ENCODE results near the gene VILL.
"Not testable (repeated sequence)": the region's sequence is repeated elsewhere in the genome, so short reads cannot be mapped to it uniquely, and the experiment has no call there.

The VILL gene

DNA sequence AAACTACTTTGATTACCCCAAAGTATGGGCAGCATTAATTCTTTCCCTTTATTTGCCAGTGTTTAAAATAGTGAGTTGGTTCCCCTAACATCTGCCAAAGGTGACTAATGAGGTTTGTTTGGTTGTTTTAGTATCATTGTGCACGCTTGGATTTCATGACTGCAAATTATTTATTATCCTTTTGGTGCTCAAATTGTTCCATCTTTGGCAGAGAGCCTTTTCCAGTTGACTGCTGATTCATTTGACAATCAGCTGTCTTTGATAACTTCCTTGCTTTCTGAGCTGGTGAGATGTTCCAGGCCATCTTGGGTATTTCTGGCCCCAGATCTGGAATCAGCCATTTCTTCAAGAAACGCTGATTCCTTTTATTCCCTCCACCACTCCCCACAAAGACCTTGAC lies 57.3 kb downstream of the VILL start:
- H3K9me3 ChIP-seq (ENCODE audit: insufficient read depth, low read length) = no peaks in the 10 kb centered on the region
- H3K79me2 ChIP-seq (ENCODE audit: low read length) = no peaks in the 10 kb centered on the region
- no peaks in the 10 kb centered on the region for H3K4me1 ChIP-seq (ENCODE audit: low read length)
- H4K20me1 ChIP-seq (ENCODE audit: insufficient read depth, low read length) = no peaks in the 10 kb centered on the region
- no peak overlapping the region for H3K4me3 ChIP-seq (ENCODE audit: low read length)
- H3K4me2 ChIP-seq (ENCODE audit: low read length) = no peak overlapping the region
- TF ChIP-seq, protein P1, sequence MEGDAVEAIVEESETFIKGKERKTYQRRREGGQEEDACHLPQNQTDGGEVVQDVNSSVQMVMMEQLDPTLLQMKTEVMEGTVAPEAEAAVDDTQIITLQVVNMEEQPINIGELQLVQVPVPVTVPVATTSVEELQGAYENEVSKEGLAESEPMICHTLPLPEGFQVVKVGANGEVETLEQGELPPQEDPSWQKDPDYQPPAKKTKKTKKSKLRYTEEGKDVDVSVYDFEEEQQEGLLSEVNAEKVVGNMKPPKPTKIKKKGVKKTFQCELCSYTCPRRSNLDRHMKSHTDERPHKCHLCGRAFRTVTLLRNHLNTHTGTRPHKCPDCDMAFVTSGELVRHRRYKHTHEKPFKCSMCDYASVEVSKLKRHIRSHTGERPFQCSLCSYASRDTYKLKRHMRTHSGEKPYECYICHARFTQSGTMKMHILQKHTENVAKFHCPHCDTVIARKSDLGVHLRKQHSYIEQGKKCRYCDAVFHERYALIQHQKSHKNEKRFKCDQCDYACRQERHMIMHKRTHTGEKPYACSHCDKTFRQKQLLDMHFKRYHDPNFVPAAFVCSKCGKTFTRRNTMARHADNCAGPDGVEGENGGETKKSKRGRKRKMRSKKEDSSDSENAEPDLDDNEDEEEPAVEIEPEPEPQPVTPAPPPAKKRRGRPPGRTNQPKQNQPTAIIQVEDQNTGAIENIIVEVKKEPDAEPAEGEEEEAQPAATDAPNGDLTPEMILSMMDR (IDR thresholded peaks at IDR 0.05; ENCODE audit: low read depth, low read length) = no peak
- no peak for TF ChIP-seq EZH2phosphoT487 (IDR thresholded peaks at IDR 0.05; ENCODE audit: low read depth)
- H3K9ac ChIP-seq (ENCODE audit: low read length) = no peak overlapping the region
- H2AFZ ChIP-seq (ENCODE audit: low read depth, low read length) = no peak overlapping the region
- H3K36me3 ChIP-seq (replicated peaks; ENCODE audit: low read depth, low read length) = no peaks in the 10 kb centered on the region
- H3K27ac ChIP-seq (ENCODE audit: low read length) = no peak overlapping the region
- H3K27me3 ChIP-seq (ENCODE audit: low read depth, low read length) = peaks cover 6% of the 10 kb centered on the region; the same call in 1 of the 2 replicates

DNA sequence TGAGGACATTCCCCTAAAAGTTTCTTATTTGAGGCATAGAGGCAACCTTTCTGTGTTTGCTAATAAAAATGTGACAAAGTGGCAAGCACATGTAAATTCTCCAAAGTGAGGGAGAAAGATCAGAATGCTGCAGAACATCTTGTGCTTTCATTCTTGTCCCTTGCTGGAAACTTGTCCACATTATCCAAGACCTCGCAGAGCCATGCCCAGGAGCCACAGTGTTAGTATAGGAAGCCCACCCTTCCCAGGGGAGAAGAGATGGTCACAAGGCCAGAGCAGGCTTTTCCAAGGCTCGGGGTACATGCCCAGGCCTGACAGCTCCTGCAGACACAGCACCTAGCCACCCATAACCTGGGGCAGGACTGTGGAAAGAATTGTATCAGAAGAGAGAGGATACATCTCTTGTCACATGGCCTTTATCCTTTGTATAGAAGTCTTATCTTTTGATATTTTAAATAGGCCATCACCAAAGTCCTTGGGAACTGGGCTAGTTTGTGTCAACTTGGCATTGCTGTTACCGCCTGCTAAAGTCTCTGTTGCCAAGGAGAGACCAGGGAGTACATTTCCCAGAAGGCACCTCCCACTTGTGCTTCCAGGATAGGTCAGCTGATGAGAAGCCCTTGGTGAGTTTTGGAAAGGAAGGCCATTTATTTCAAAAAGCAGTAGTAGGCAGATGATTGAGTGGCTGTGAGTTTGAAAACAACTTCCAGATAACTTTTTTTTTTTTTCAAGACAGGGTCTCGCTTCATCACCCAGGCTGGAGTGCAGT lies 59.0 kb downstream of the VILL start:
- no peak overlapping the region for H3K9ac ChIP-seq (ENCODE audit: low read length)
- H3K79me2 ChIP-seq (ENCODE audit: low read length) = no peaks in the 10 kb centered on the region
- H3K27ac ChIP-seq (ENCODE audit: low read length) = no peak overlapping the region
- H3K4me3 ChIP-seq (ENCODE audit: low read length) = no peak overlapping the region
- H4K20me1 ChIP-seq (ENCODE audit: insufficient read depth, low read length) = no peaks in the 10 kb centered on the region
- no peak overlapping the region for H2AFZ ChIP-seq (ENCODE audit: low read depth, low read length)
- peaks cover 5% of the 10 kb centered on the region; the same call in 1 of the 2 replicates for H3K27me3 ChIP-seq (ENCODE audit: low read depth, low read length)
- H3K4me2 ChIP-seq (ENCODE audit: low read length) = no peak overlapping the region
- no peaks in the 10 kb centered on the region for H3K4me1 ChIP-seq (ENCODE audit: low read length)
- no peaks in the 10 kb centered on the region for H3K36me3 ChIP-seq (replicated peaks; ENCODE audit: low read depth, low read length)
- H3K9me3 ChIP-seq (ENCODE audit: insufficient read depth, low read length) = no peaks in the 10 kb centered on the region
- TF ChIP-seq EZH2phosphoT487 (IDR thresholded peaks at IDR 0.05; ENCODE audit: low read depth) = no peak
- TF ChIP-seq, protein P1 (IDR thresholded peaks at IDR 0.05; ENCODE audit: low read depth, low read length) = no peak

DNA sequence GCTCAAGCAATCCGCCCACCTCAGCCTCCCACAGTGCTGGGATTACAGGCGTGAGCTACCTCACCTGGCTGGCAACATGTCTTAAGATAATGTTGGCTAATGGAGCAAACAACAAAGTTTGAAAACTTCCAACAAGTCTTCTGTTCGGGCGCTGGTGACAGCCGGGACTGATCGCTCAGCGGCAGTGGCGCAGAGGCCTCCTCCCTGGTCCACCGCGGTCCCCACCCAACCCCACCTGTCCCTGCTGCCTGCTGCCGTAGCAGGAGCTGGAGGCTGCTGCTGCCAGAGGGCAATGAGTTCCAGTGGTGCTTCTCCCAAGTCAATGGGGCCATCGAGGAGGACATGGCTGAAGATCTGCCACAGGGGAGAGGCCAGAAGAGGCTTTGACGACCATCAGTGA lies 60.5 kb downstream of the VILL start:
- Histone ChIP-seq H2AFZ (ENCODE audit: low read depth, low read length) (no peak overlapping the region), H3K36me3 (replicated peaks; ENCODE audit: low read depth, low read length) (no peaks in the 10 kb centered on the region), H3K4me2 (ENCODE audit: low read length) (no peak overlapping the region), H3K9me3 (ENCODE audit: insufficient read depth, low read length) (no peaks in the 10 kb centered on the region), H3K27ac (ENCODE audit: low read length) (no peak overlapping the region), H3K4me3 (ENCODE audit: low read length) (no peak overlapping the region), H3K27me3 (ENCODE audit: low read depth, low read length) (no peaks in the 10 kb centered on the region), H4K20me1 (ENCODE audit: insufficient read depth, low read length) (no peaks in the 10 kb centered on the region), H3K4me1 (ENCODE audit: low read length) (no peaks in the 10 kb centered on the region), H3K9ac (ENCODE audit: low read length) (no peak overlapping the region), H3K79me2 (ENCODE audit: low read length) (no peaks in the 10 kb centered on the region)
- TF ChIP-seq, protein P1 (IDR thresholded peaks at IDR 0.05; ENCODE audit: low read depth, low read length) = no peak
- TF ChIP-seq EZH2phosphoT487 (IDR thresholded peaks at IDR 0.05; ENCODE audit: low read depth) = no peak

DNA sequence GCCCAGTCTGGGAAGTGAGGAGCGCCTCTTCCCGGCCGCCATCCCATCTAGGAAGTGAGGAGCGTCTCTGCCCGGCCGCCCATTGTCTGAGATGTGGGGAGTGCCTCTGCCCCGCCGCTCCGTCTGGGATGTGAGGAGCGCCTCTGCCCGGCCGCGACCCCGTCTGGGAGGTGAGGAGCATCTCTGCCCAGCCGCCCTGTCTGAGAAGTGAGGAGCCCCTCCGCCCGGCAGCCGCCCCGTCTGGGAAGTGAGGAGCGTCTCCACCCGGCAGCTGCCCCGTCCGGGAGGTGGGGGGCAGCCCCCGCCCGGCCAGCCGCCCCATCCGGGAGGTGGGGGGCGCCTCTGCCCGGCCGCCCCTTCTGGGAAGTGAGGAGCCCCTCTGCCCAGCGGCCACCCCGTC lies 62.7 kb downstream of the VILL start:
- not testable (repeated sequence) for H3K9me3 ChIP-seq (ENCODE audit: insufficient read depth, low read length); H3K79me2 ChIP-seq (ENCODE audit: low read length); H3K27ac ChIP-seq (ENCODE audit: low read length); H4K20me1 ChIP-seq (ENCODE audit: insufficient read depth, low read length); H3K4me1 ChIP-seq (ENCODE audit: low read length); H3K9ac ChIP-seq (ENCODE audit: low read length); H3K27me3 ChIP-seq (ENCODE audit: low read depth, low read length); H2AFZ ChIP-seq (ENCODE audit: low read depth, low read length); H3K36me3 ChIP-seq (replicated peaks; ENCODE audit: low read depth, low read length); H3K4me3 ChIP-seq (ENCODE audit: low read length); H3K4me2 ChIP-seq (ENCODE audit: low read length)

DNA sequence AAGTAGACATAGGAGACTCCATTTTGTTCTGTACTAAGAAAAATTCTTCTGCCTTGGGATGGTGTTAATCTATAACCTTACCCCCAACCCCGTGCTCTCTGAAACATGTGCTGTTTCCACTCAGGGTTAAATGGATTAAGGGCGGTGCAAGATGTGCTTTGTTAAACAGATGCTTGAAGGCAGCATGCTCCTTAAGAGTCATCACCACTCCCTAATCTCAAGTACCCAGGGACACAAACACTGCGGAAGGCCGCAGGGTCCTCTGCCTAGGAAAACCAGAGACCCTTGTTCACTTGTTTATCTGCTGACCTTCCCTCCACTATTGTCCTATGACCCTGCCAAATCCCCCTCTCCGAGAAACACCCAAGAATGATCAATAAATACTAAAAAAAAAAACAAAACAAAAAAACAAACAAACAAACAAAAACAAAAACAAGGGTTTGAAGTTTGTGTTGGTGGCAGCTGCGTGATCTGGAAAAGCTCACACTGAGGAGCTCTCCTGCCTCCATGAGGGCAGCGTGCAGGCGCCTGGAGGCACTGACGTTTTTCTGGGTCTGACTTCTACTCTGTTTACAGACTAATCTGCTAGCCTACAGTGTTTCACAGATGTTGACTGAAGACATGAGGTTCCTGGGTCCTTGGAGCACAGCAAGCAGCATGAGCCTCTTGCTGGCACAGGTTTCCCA lies 63.4 kb downstream of the VILL start:
- not testable (repeated sequence) for H3K27me3 ChIP-seq (ENCODE audit: low read depth, low read length); H3K9ac ChIP-seq (ENCODE audit: low read length); H3K9me3 ChIP-seq (ENCODE audit: insufficient read depth, low read length); H3K79me2 ChIP-seq (ENCODE audit: low read length); H3K4me1 ChIP-seq (ENCODE audit: low read length); H3K4me2 ChIP-seq (ENCODE audit: low read length); H4K20me1 ChIP-seq (ENCODE audit: insufficient read depth, low read length); H3K36me3 ChIP-seq (replicated peaks; ENCODE audit: low read depth, low read length); H3K27ac ChIP-seq (ENCODE audit: low read length); H3K4me3 ChIP-seq (ENCODE audit: low read length); H2AFZ ChIP-seq (ENCODE audit: low read depth, low read length)

Measured in OCI-LY3 (cell line).